Neural progenitor cell (in vitro differentiated cells): Measurements from ENCODE around the gene PROSER1. TPM values are rescaled to one million over a fixed set of nuclear protein-coding genes. Genes with fewer than 3 reads are reported as not detected.

Source experiments
- DNase-seq: peaks from one replicate; pipeline ENCODE4 v3.0.0-alpha.2; 2016; ENCODE audit warnings: low spot score
- H2AFZ ChIP-seq: fragments of 200-600 bp; sonication (generic); replicated peaks from 2 replicates; pipeline ENCODE4 v1.6.1; 2016; ENCODE audit warnings: antibody characterized with exemption
- H3F3A ChIP-seq: fragments of 200-600 bp; sonication (generic); 2 replicates; pipeline ENCODE4 v1.6.1; 2016; ENCODE audit warnings: antibody characterized with exemption, low read depth
- H3K27ac ChIP-seq: fragments of 200-600 bp; sonication (generic); 2 replicates; pipeline ENCODE4 v1.5.1; 2016; ENCODE audit warnings: mild to moderate bottlenecking
- H3K27me3 ChIP-seq: fragments of 200-600 bp; sonication (generic); 2 replicates; pipeline ENCODE4 v1.6.1; 2016; ENCODE audit warnings: mild to moderate bottlenecking, moderate library complexity
- H3K36me3 ChIP-seq: fragments of 200-600 bp; sonication (generic); 2 replicates; pipeline ENCODE4 v1.5.1; 2016
- H3K4me1 ChIP-seq: fragments of 200-600 bp; sonication (generic); 2 replicates; pipeline ENCODE4 v1.6.1; 2016; ENCODE audit warnings: mixed run types
- H3K4me2 ChIP-seq: fragments of 200-600 bp; sonication (generic); 2 replicates; pipeline ENCODE4 v1.6.1; 2016
- H3K4me3 ChIP-seq: fragments of 200-600 bp; sonication (generic); 2 replicates; pipeline ENCODE4 v1.5.1; 2016
- H3K79me2 ChIP-seq: fragments of 200-600 bp; sonication (generic); 2 replicates; pipeline ENCODE4 v1.6.1; 2016; ENCODE audit warnings: low read depth
- H3K9ac ChIP-seq: fragments of 200-600 bp; sonication (generic); 2 replicates; pipeline ENCODE4 v1.6.1; 2016
- H3K9me3 ChIP-seq: fragments of 200-600 bp; sonication (generic); 2 replicates; pipeline ENCODE4 v1.5.1; 2016; ENCODE audit warnings: low read depth
- H4K20me1 ChIP-seq: fragments of 200-600 bp; sonication (generic); 2 replicates; pipeline ENCODE4 v1.6.1; 2016; ENCODE audit warnings: low read depth
- H3K27ac Mint-ChIP-seq: 3 replicates; pipeline ENCODE4 v1.8.0; 2021; ENCODE audit warnings: mixed read lengths
- H3K27me3 Mint-ChIP-seq: 2 replicates; pipeline ENCODE4 v1.8.0; 2022; ENCODE audit warnings: low read depth, mild to moderate bottlenecking, inconsistent platforms, moderate library complexity, mixed read lengths; ENCODE audit not compliant: insufficient read depth
- H3K36me3 Mint-ChIP-seq: 3 replicates; pipeline ENCODE4 v1.8.0; 2021; ENCODE audit warnings: mixed read lengths
- H3K4me1 Mint-ChIP-seq: 3 replicates; pipeline ENCODE4 v1.8.0; 2021; ENCODE audit warnings: mixed read lengths
- H3K4me3 Mint-ChIP-seq: 3 replicates; pipeline ENCODE4 v1.8.0; 2021; ENCODE audit warnings: mild to moderate bottlenecking, moderate library complexity, mixed read lengths
- H3K9me3 Mint-ChIP-seq: 3 replicates; pipeline ENCODE4 v1.8.0; 2020; ENCODE audit warnings: mixed read lengths
- CTCF ChIP-seq: fragments of 200-600 bp; sonication (generic); IDR thresholded peaks from 2 replicates; pipeline ENCODE4 v1.5.1; 2017; ENCODE audit warnings: antibody characterized with exemption, mild to moderate bottlenecking
- EZH2 ChIP-seq: fragments of 200-600 bp; sonication (generic); IDR thresholded peaks from 2 replicates; pipeline ENCODE4 v1.6.1; 2017; ENCODE audit warnings: antibody characterized with exemption, mild to moderate bottlenecking, moderate library complexity
- EZH2phosphoT487 ChIP-seq: fragments of 200-600 bp; sonication (generic); IDR thresholded peaks from 2 replicates; pipeline ENCODE4 v1.6.1; 2017; ENCODE audit warnings: antibody characterized with exemption
- total RNA-seq: library from RNA; depleted of rRNA; stranded (reverse); fragments of >200 nt; gene quantifications from 2 replicates; pipeline ENCODE4 v1.2.3, GENCODE V29; 2015; ENCODE audit warnings: low replicate concordance

Gene PROSER1
- total RNA-seq, 1 donor from 2014 or later: 72.0 TPM

- H3K36me3 ChIP-seq: no peaks in the 10 kb centered on the region
- no peak overlapping the region for H3K9ac ChIP-seq
- no peaks in the 10 kb centered on the region for H3F3A ChIP-seq
- H3K27ac ChIP-seq: no peak overlapping the region
- no peaks in the 10 kb centered on the region for H3K27me3 ChIP-seq
- Mint-ChIP-seq H3K4me1 (peaks cover 38% of the 10 kb centered on the region), H3K9me3 (no peaks in the 10 kb centered on the region), H3K27me3 (peaks cover 5% of the 10 kb centered on the region), H3K4me3 (peak overlapping the region; percentile 93), H3K27ac (no peak overlapping the region), H3K36me3 (no peaks in the 10 kb centered on the region)
- H3K4me1 ChIP-seq: peaks cover 30% of the 10 kb centered on the region
- H4K20me1 ChIP-seq: peaks cover 65% of the 10 kb centered on the region
- H3K9me3 ChIP-seq: no peaks in the 10 kb centered on the region
- H3K4me3 ChIP-seq: peak overlapping the region; percentile 94
- H2AFZ ChIP-seq: no peak overlapping the region
- H3K79me2 ChIP-seq: peaks cover 93% of the 10 kb centered on the region
- TF ChIP-seq CTCF (no peak), EZH2 (no peak), EZH2phosphoT487 (no peak)
- peak overlapping the region; percentile 97 for H3K4me2 ChIP-seq
- no peak for DNase-seq
Observed at GRCh38 chr13:39035204-39035603, 2.7 kb downstream of the PROSER1 start.

DNA sequence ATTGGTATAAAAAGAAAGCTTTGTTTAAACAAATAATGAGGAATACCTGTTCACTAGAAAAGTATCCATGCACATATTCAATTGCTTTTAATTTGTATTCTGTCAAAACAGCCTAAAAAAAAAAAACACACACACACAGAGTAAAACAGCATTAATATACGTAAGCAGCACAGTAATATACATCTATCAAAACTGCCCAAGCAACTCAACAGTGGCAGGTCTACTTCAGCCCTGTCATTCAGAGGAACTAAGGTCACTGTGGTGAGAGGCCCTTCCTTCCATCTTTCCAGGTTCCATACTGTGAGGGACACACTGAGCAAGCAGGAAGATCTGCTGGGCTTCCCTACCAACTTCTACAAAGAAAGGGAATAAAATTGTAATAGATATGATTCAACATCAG lies 3.8 kb downstream of the PROSER1 start:
- peaks cover 3% of the 10 kb centered on the region for H3K27me3 Mint-ChIP-seq
- no peak for DNase-seq
- H3K4me2 ChIP-seq: peak overlapping the region; percentile 97
- peak overlapping the region; percentile 94 for H3K4me3 ChIP-seq
- H3K79me2 ChIP-seq: peaks cover 95% of the 10 kb centered on the region
- peaks cover 27% of the 10 kb centered on the region for H3K4me1 ChIP-seq
- H3K36me3 Mint-ChIP-seq: peaks cover 2% of the 10 kb centered on the region
- no peaks in the 10 kb centered on the region for H3F3A ChIP-seq
- no peaks in the 10 kb centered on the region for H3K9me3 Mint-ChIP-seq
- no peaks in the 10 kb centered on the region for H3K9me3 ChIP-seq
- H3K4me3 Mint-ChIP-seq: no peak overlapping the region
- no peaks in the 10 kb centered on the region for H3K27me3 ChIP-seq
- H3K27ac ChIP-seq: no peak overlapping the region
- H3K27ac Mint-ChIP-seq: no peak overlapping the region
- TF ChIP-seq CTCF (no peak), EZH2phosphoT487 (no peak), EZH2 (no peak)
- no peak overlapping the region for H3K9ac ChIP-seq
- no peak overlapping the region for H2AFZ ChIP-seq
- H3K36me3 ChIP-seq: peaks cover 4% of the 10 kb centered on the region
- peaks cover 65% of the 10 kb centered on the region for H4K20me1 ChIP-seq
- peaks cover 31% of the 10 kb centered on the region for H3K4me1 Mint-ChIP-seq

GRCh38 chr13:39032150-39032549 lies 5.7 kb downstream of the PROSER1 start:
- Mint-ChIP-seq H3K9me3 (no peaks in the 10 kb centered on the region), H3K36me3 (peaks cover 9% of the 10 kb centered on the region), H3K27me3 (peaks cover 2% of the 10 kb centered on the region), H3K27ac (no peak overlapping the region), H3K4me3 (no peak overlapping the region), H3K4me1 (peaks cover 31% of the 10 kb centered on the region)
- TF ChIP-seq EZH2: no peak
- no peak for TF ChIP-seq EZH2phosphoT487
- no peak for TF ChIP-seq CTCF
- Histone ChIP-seq H3K27ac (no peak overlapping the region), H3K4me3 (no peak overlapping the region), H3K4me1 (peaks cover 20% of the 10 kb centered on the region), H2AFZ (no peak overlapping the region), H3K79me2 (peaks cover 98% of the 10 kb centered on the region), H3F3A (no peaks in the 10 kb centered on the region), H3K9ac (no peak overlapping the region), H3K27me3 (no peaks in the 10 kb centered on the region), H4K20me1 (peaks cover 69% of the 10 kb centered on the region), H3K9me3 (no peaks in the 10 kb centered on the region), H3K36me3 (peaks cover 8% of the 10 kb centered on the region), H3K4me2 (no peak overlapping the region)
- no peak for DNase-seq
